DMS114 treated with DMSO at 0.1 percent for 48 hours (cell line): Measurements from ENCODE around the gene GRIA3.
"Not testable (repeated sequence)": the region's sequence is repeated elsewhere in the genome, so short reads cannot be mapped to it uniquely, and the experiment has no call there.

ENCODE experiments used
- DNase-seq: peaks from one replicate; lab custom pipeline; 2025; ENCODE audit not compliant: unreplicated experiment; lab: John Stamatoyannopoulos, UW

GRIA3 gene

DNA sequence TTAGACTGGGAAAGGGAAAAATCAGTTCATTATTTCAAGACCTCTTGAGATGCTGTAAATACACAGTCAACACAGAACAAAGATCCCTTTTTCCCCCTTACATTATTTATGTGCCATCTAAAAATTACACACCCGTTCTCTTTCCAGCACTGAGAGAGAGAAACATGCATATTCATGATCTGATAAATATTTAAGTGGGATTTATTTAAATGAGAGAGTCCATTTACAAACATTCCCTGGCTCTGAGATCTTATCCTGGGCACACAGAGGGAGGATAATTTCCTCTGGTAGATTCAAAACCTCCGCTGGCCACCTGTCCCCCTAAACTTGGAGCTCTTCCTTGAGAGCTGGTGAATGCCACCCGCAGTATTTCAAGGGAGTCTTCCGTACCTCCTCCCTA lies 88.6 kb downstream of the GRIA3 start:
- DNase-seq = no peak

DNA sequence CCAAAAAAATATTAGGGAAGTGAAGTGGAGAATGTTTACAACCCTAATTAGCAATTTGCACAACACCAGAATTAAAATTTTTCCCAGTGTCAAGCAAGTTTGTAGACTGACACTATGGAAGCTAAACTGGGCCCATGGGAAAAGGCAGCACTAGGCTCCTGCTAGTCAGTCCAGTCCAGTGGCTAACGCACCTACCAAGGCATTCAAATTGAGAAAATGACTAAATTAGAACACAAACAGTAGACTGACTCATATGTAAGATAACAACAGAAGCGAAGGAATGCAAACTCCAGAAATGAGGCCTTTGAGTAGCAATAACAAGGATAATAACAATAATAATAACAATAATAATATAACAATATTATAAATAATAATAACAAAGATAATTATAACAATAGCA lies 90.7 kb downstream of the GRIA3 start:
- no peak for DNase-seq

DNA sequence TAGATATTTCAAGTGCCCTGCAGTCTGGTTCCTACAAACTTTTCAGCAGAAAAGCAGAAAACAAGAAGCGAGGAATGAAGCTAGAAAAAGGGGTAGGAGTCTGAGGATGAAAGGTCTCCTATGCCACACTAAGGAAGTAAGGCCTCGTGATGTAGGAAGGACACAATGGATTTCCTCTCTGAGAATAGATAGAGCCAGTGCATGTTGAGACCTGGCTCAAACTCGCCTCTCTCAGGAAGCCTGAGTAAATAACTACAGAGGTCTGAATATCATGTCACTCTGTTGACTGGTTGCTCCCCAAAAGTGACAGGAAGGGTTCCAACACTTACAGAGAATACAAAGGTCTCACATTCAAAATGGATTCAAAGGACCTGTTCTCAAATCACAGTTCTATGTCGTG lies 93.3 kb downstream of the GRIA3 start:
- no peak for DNase-seq

DNA sequence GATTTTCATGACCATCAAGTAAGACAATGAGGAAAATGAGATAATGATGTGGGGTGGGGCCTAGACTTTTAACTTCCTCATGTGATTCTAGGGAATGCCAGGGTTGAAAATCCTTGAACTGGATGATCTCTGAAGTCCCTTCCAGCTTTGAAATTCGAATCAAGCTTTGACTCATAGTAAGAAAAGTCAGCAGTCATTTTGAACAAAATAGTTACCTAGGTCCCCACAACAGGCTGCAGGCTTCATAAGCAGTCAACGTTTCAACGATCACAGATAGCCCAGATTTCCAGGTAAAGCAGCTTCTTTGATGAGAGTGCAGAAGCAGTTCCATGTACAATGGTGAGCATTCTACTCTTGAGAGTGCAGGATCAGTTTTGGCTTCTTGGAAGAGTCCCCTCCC lies 93.7 kb downstream of the GRIA3 start:
- DNase-seq = no peak

GRCh38 chrX:123282241-123282640 lies 98.2 kb downstream of the GRIA3 start:
- no peak for DNase-seq

DNA sequence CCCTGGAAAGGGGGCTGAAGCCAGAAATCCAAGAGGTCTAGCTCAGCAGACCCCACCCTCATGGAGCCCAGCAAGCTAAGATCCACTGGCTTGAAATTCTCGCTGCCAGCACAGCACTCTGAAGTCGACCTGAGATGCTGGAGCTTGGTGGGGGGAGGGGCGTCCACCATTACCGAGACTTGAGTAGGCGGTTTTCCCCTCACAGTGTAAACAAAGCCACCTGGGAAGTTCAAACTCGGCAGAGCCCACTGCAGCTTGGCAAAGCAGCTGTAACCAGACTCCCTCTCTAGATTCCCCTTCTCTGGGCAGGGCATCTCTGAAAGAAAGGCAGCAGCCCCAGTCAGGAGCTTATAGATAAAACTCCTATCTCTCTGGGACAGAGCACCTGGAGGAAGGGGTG lies 99.3 kb downstream of the GRIA3 start:
- not testable (repeated sequence) for DNase-seq

GRCh38 chrX:123291623-123292022 lies 107.5 kb downstream of the GRIA3 start:
- no peak for DNase-seq

DNA sequence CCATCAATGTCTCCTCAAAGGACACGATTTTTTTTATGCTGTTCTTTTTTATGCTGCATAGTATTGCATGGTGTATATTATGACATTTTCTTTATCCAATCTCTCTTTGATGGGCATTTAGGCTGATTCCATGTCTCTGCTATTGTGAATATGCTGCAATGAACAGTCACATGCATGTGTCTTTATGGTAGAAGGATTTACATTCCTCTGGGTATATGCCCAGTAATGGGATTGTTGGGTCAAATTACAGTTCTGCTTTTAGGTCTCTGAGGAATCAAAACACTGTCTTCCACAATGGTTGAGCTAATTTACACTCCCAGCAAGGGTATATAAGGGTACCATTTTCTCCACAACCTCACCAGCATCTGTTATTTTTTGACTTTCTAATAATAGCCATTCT lies 113.9 kb downstream of the GRIA3 start:
- no peak for DNase-seq

GRCh38 chrX:123303429-123303828 lies 119.4 kb downstream of the GRIA3 start:
- no peak for DNase-seq

- no peak for DNase-seq
These were observed 124.6 kb downstream of the GRIA3 start for GRCh38 chrX:123308658-123309057.

- no peak for DNase-seq
These were observed 126.0 kb downstream of the GRIA3 start for GRCh38 chrX:123310112-123310511.

DNA sequence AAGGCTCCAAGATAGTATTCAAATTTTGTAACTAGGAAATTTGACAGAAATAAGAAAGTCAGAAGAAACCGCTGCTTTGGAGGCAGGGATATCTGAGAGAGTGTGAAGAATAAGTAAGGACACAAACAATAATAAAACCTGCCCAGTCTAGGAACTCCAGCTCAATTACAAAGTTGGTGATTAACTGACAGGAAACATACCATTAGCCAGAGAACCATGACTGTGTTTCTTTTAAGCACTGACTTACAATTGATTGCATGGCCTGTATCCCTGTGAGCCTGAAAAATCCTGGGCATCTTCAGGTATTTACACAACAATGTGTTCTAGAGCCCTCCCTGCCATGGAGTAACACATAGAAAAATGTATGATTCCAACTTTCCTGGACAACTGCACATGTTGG lies 127.4 kb downstream of the GRIA3 start:
- no peak for DNase-seq

- DNase-seq = no peak
These were observed 129.4 kb downstream of the GRIA3 start for GRCh38 chrX:123313486-123313885.

DNA sequence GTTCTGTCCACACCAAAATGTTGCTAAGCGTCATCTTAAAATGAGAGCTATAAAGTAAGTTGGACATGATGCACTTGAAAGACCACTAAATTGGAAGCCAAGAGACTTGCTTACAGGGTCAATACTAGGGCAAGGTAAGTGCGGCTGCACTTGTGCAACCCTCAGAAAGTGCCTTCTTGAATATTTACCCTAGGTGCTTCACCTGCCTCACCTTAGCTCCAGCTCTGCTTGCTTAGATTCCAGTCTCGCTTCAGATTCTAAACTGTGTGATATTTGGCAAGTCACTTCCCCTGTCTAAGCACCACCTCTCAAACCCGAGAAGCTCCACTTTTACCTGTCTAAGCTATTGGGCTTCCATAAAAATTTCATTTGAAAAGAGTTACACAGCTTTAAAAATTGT lies 136.5 kb downstream of the GRIA3 start:
- DNase-seq = no peak

- DNase-seq = no peak
These were observed 138.5 kb downstream of the GRIA3 start for GRCh38 chrX:123322536-123322935.

DNA sequence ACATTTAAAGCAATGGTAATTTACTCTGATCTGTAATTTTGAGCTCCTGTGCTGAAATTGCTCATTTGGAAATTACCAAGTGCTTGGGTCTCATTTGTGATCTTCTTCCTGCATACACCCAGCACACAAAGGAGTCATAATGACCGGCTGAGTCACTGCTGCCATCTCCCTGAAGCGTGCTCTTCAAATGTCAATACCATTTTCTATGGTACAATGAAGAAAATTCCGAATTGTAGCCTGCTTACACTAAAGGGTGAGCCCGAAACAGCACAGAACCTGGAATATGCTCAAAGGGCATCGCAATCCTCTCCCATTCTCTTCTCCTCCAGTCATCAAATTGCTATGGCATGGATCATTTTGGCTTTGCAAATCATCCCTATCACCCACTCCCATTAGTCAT lies 140.5 kb downstream of the GRIA3 start:
- no peak for DNase-seq

DNA sequence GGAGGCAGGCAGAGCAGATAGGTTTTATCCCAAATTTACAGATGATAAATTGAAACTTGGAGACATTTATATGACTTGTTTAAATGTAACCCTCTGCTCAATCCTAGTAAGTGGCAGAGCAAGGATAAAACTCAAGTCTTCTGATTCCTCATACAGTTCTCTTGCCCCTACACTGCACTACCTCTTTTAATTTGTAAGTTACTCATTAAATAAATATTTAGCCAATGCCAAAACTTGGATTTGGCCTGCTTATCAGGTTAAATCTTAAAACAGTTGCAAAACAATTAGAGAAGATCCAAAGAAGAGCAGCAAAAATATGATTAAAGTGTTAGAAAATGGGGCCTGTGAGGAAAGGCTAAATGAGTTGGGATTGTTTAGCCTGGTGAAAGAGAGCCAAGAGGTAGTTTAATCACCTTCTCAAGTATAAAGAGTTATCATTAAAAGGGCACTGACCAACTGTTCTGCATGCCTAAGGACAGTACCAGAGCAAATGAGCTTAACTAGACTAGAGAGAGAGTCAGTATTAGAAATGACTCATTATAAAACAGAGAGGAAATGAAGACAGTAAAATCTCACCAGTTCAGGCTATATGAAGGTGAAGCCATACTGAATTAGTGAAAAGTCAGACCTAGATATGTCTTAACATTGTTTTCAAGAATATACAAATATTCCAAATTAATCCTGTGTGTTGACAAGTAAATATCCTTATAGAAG lies 146.3 kb downstream of the GRIA3 start:
- DNase-seq = no peak

DNA sequence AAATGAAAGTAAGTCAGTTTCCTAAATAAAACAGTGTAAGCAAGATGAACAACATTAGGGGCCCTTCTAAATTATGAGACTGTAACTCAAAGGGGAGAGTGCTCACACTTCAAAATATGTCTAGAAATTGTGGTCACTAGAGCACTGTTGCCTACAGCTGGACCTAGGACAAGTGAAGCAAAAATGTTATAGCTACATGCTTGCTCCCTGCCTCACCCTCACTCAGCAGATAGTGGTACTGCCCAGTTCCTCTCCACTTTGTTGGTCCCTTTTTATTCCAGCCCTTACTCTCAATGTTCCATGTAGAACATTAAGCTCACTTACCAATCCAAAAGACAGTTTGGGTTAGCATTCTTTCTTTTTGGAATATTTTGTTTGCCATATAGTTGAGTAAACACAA lies 147.3 kb downstream of the GRIA3 start:
- DNase-seq = no peak

DNA sequence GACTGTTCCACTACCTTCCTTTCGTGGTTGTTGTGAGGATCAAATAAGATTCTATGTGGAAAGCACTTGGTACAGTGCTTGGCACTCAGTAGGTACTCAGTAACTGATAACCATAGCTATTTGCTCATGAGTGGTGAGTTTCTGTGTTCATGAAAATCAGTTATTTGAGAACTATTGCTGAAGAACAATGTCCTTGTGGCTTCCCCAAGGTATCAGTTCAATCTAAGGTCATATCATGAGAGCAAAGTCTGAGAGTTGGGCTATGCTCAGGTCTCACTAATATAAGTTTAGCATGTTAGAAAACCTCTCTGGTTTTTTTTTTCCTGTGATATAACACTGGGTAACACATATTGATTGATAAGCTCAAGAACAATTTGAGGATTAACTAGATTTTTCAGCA lies 147.8 kb downstream of the GRIA3 start:
- DNase-seq = no peak

DNA sequence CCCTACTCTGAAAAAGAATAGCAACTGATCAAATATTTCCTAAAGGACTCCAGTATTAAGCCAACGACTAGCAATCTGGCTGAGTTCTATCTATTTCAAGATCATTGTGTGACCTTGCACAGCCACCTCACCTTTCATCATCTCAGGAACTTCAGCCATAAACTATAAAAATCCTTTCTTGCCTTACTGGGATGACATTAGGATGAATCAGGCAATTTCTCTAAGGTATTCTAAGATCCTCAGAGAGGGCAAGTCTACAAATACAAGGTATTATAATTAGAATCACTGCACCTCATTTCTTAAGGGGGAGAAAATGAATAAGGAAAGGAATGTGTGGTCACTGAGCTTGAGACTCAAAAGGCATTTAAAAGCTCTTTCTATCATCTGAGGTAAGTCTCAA lies 152.6 kb downstream of the GRIA3 start:
- no peak for DNase-seq

- no peak for DNase-seq
These were observed 154.0 kb downstream of the GRIA3 start for GRCh38 chrX:123337886-123338639.

GRCh38 chrX:123339221-123339905 lies 155.3 kb downstream of the GRIA3 start:
- DNase-seq = no peak
